Nucleus accumbens (tissue), 56 donors: ENCODE measurements around the gene SRBD1.

ENCODE experiments used
- DNase-seq, 56 donors: peaks; one replicate each; lab custom pipeline; 2025; lab: John Stamatoyannopoulos, UW

Gene SRBD1

GRCh38 chr2:45483997-45484396 lies 127.1 kb downstream of the SRBD1 start:
- DNase-seq, result no peak

DNA sequence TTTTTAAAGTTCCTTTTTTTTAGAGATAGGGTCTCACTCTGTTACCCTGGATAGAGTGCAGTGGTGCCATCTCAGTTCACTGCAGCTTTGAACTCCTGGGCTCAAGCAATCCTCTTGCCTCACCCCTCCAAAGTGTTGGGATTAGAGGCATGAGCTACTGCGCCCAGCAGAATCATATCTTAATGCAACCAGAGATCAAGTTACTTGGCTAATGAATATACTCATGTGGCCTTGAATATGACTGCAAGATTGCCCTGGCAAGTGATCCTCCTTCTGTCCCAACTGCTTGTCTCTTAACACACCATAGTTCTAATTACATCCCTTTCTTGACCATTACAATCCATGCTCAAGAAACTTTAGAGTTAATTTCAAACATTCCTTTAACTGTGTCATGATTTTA lies 133.5 kb downstream of the SRBD1 start:
- no peak for DNase-seq

DNA sequence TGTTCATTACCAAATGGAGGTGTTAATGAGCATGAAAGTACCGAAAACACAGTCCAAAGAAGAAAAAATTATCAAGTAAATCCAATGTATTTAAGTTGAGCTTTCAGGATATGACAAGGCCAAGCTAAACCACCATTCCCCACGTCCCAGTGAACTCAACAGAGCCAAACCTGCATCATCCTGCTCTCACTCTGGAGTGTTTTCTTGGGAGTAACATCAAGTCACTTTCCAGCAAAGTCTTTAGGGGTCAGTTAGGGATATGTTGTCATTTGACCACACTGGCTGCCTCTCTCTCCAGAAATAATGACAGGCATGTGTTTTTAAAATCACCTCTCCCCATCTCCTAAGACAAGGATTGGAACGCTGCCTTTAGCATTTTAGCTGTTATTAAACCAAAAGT lies 140.5 kb downstream of the SRBD1 start:
- no peak for DNase-seq

- no peak for DNase-seq
Observed at GRCh38 chr2:45469314-45470099, 141.6 kb downstream of the SRBD1 start.

DNA sequence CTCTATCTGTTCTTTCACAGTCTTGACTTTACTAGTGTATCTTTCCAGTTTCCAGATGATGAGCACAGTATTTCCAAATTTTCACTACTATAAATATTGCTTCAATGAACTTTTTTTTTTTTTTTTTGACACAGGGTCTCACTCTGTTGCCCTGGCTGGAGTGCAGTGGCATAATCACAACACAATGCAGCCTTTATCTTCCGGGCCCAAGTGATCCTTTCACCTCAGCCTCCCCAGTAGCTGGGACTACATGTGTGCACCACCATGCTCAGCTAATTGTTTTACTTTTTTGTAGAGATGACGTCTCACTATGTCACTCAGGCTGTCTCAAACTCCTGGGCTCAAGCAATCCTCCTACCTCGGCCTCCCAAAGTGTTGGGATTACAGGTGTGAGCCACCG lies 142.8 kb downstream of the SRBD1 start:
- DNase-seq, result no peak

GRCh38 chr2:45466053-45466452 lies 145.0 kb downstream of the SRBD1 start:
- DNase-seq, result peak in 1 of 56 donors; percentile 0

DNA sequence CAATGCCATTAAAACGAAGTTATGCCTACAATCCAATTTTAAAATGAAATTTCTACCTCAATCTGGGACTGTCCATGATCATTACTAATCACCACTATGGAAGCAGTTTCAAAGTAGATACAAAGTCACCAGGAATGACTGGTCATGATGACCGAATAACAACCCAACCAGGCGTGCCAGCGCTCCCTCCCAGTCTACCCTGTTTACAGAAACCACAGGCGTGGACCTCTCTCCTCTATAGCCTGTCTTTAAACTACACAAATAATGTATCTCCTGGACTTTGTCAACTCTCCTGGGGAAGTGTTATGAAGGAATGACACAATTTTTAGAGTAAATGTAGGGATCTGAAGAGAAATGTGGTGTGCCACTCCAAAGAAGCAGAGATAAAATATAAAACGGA lies 150.2 kb downstream of the SRBD1 start:
- DNase-seq, result no peak

- DNase-seq, result no peak
Observed at GRCh38 chr2:45459860-45460259, 151.2 kb downstream of the SRBD1 start.

- DNase-seq, result no peak
Observed at GRCh38 chr2:45458909-45459563, 152.0 kb downstream of the SRBD1 start.

GRCh38 chr2:45457211-45457945 lies 153.7 kb downstream of the SRBD1 start:
- DNase-seq, result no peak

DNA sequence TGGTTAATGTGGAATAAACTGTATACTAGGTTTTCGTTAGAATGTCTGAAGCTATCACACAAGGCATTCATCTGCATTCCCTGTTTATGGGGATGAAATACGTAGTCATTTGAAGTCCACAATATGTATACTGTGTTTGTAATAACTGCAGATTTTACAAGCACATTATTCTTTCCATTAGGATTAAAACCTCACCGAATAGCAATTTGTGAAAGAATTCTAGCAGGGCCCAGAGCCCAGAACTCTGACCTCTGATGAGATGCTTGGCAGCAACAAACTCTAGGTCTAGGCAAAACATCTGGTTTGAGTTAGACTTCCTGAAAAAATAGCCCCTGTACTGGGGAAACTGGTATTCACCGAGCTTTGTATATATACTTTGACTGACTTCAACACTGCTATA lies 158.2 kb downstream of the SRBD1 start:
- no peak for DNase-seq

- no peak for DNase-seq
Observed at GRCh38 chr2:45450634-45451033, 160.4 kb downstream of the SRBD1 start.

DNA sequence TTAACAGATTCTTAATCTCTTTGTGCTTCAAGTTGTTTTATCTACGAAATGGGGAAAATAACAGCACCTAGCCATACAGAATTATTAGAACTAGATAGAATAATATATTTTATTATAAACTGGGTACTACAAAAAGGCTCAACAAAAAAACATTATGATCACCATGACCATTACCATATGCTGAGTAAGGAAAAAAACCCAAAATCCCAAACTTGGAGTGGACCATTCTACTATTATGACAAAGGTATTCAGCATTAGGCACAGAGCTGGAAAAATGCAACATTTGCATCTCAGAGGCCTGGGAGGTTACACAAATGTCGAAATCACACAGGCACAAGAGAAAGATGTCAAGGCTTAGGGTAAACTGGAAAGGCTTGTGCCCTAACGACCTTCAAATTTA lies 162.8 kb downstream of the SRBD1 start:
- no peak for DNase-seq

GRCh38 chr2:45446016-45446415 lies 165.1 kb downstream of the SRBD1 start:
- DNase-seq, result no peak

DNA sequence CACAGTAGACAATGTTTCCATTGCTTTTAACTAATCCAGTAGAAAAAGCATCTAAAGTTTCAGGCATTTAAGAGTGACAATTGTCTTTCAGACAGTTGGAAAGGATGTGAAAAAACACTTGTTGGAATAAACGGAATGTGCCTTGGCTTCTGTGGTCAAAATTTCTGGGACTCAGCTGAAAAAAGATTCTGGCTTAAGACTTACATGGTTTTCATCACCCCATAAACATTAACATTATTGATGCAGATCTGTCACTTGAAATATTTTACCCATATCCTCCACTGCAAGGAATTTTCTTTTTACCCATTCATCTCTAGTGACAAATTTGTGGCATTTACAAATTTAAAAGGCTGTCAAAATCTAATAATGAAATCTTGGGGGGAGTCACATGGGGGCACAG lies 166.0 kb downstream of the SRBD1 start:
- no peak for DNase-seq

DNA sequence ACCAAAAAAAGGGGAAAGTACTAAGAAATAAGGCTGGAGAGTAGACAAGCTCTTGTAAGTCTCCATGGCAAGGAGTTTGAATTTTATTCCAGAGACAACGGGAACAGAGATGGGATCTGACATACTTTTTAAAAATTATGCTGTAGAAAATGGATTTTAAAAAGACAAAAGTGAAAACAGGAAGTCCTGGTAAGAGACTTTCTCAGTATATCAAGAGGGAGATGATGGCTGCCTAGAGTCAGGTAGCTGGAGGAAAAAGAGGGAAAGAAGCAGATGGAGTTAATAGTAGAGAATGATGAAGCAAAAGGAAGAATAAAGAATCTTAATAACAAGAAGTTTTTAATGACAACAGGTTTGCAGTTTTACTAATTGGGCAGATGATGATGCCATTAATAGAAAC lies 168.1 kb downstream of the SRBD1 start:
- DNase-seq, result no peak

DNA sequence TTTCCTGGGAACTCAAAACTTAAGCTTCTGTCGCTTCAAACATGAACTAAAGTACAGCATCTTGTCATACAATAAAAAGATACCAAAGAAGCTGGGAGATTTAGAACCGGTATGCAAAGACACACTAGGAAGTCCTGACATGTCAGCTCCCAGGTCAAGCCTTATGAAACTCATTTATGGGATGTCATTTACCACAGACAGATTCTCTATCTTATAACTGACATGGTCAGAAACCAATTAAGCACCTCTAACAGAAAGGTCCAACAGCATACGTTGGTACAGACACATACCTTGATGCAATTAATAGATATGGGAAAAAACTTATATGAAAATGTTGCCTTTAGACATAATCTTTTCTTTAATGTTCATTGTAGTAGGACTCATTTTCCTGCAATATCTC lies 169.0 kb downstream of the SRBD1 start:
- DNase-seq, result no peak

DNA sequence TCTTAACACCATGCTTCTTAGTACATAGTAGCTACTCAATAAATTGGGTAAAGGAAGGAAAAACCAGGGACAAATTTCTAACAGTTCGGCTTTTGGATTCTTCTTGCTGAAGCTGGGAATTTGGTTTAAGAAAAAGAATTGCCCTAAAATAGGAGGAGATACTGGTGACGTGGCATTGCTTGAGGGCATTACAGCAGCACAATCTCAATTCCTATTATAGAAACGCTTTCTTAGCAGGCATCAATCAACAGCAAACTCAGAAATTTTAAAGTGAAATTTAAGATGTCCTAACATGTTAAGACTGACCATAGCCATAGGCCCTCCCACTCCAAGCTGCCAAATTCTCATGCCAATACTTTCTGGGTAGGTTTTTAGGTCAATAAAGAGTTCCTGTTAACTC lies 169.5 kb downstream of the SRBD1 start:
- DNase-seq, result no peak

DNA sequence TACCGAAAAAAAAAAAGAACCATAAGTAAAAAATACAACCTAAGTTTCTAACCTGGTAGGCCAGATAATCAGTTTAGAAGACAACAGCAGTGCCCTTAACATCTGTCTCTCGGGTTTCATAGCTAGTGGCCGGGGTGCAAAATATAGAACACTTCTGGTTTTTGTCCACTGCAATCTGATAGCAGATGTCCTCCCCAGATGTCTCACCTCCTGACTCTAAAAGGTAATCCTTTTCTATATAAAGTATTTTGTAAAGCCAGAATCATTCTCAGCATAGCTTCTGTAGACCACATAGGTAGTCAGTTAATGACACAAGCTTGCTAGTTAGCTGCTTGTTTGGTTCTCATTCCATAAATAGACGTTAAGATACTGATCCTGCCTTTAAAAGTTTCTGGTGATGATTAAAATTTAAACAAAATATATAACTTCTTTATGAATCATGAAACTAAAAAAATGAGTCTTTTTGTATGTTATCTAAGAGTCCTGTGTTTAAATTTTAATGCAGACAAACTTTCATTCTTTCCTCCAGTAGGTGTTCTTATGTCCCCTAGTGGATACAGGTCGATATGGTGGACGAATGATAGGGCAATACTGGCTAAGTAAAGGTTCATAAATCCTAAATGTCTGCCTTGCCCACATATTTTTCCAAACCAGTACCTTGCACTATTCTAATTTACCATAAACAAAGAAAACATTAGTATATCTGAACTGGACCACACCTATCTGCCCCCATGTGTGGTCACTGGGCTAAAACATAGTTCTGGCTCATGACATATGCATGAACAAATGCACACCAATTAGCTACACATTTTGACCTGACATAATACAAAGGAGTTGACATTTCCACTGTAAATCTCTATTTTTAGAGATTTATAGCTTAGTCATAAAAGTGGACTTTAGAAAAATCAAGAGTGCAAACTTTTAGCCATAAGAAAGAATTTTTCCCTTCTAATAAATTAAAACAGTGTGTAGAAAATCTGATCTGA lies 171.0 kb downstream of the SRBD1 start:
- no peak for DNase-seq

- no peak for DNase-seq
Observed at GRCh38 chr2:45438872-45439665, 172.0 kb downstream of the SRBD1 start.
